Osteoblast (primary cell): ENCODE measurements around the gene ADPRS. TPM values are rescaled to one million over a fixed set of nuclear protein-coding genes. Genes with fewer than 3 reads are reported as not detected.

Experiments
- DNase-seq: peaks from one replicate; pipeline ENCODE4 v3.0.0; 2011; ENCODE audit warnings: low spot score, mixed read lengths; ENCODE audit not compliant: insufficient read length; ENCODE audit errors: missing footprints
- H2AFZ ChIP-seq: 2 replicates; pipeline ENCODE4 v1.6.0; 2011; ENCODE audit warnings: mild to moderate bottlenecking, low read length
- H3K27ac ChIP-seq: 2 replicates; pipeline ENCODE4 v1.5.1; 2011; ENCODE audit warnings: mild to moderate bottlenecking, low read depth, low read length, moderate library complexity
- H3K27me3 ChIP-seq: 2 replicates; pipeline ENCODE4 v1.6.0; 2012; ENCODE audit warnings: mild to moderate bottlenecking, control low read depth, inconsistent platforms, low read length, moderate library complexity; ENCODE audit not compliant: insufficient read depth
- H3K36me3 ChIP-seq: 2 replicates; pipeline ENCODE4 v1.5.1; 2011; ENCODE audit warnings: mild to moderate bottlenecking, low read length, control low read depth, moderate library complexity; ENCODE audit not compliant: insufficient read depth
- H3K4me1 ChIP-seq: 2 replicates; pipeline ENCODE4 v1.5.1; 2011; ENCODE audit warnings: mild to moderate bottlenecking, low read length, control low read depth, moderate library complexity; ENCODE audit not compliant: insufficient read depth
- H3K4me2 ChIP-seq: 2 replicates; pipeline ENCODE4 v1.6.0; 2011; ENCODE audit warnings: mild to moderate bottlenecking, low read length; ENCODE audit not compliant: insufficient read depth
- H3K4me3 ChIP-seq: fragments of 200-600 bp; sonication (generic); 3 replicates; pipeline ENCODE4 v1.5.1; 2012; ENCODE audit warnings: mild to moderate bottlenecking, low read length, inconsistent platforms; ENCODE audit not compliant: insufficient read depth
- H3K79me2 ChIP-seq: 2 replicates; pipeline ENCODE4 v1.6.0; 2012; ENCODE audit warnings: mild to moderate bottlenecking, low read length, control low read depth, inconsistent platforms; ENCODE audit not compliant: insufficient read depth
- H3K9me3 ChIP-seq: 2 replicates; pipeline ENCODE4 v1.5.1; 2011; ENCODE audit warnings: low read depth, low read length, control low read depth
- H4K20me1 ChIP-seq: 2 replicates; pipeline ENCODE4 v1.6.0; 2012; ENCODE audit warnings: mild to moderate bottlenecking, low read length, control low read depth; ENCODE audit not compliant: insufficient read depth
- CTCF ChIP-seq: IDR thresholded peaks from 2 replicates; pipeline ENCODE4 v1.5.1; 2011; ENCODE audit warnings: mild to moderate bottlenecking, low read depth, low read length, moderate library complexity; ENCODE audit errors: extremely low read depth
- total RNA-seq: library from RNA; depleted of rRNA; stranded (reverse); fragments of >200 nt; gene quantifications from 2 replicates; pipeline ENCODE4 v1.2.3, GENCODE V29; 2012

Gene ADPRS
- total RNA-seq, 1 donor, result 24.2 TPM

DNA sequence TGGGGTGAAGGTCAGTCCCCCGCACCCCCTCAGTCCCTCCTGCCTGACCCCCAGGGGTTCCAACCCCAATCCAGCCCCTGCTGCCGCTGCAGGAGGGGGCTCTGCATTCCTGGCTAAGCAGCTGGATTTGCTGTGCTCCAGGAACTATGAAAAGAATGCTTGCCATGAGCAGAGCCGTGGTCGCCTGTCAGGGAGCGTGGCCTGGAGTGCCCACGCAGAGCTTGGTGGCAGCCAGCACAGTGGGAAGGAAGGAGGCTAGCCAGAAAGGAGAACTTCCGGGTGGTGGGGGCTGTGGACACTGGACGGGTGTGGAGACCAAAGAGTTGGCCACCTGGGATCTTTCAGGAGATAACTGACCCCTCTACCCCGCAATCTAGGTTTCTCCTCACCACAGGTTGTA lies 30.8 kb downstream of the ADPRS start:
- H3K36me3 ChIP-seq, result no peaks in the 10 kb centered on the region
- no peak overlapping the region for H3K4me3 ChIP-seq
- no peak overlapping the region for H3K27ac ChIP-seq
- TF ChIP-seq CTCF, result no peak
- peaks cover 5% of the 10 kb centered on the region for H3K27me3 ChIP-seq
- peak overlapping the region; percentile 63 for H2AFZ ChIP-seq
- H3K9me3 ChIP-seq, result no peaks in the 10 kb centered on the region
- H3K79me2 ChIP-seq, result no peaks in the 10 kb centered on the region
- no peaks in the 10 kb centered on the region for H4K20me1 ChIP-seq
- H3K4me2 ChIP-seq, result no peak overlapping the region
- H3K4me1 ChIP-seq, result peaks cover 35% of the 10 kb centered on the region
- no peak for DNase-seq

GRCh38 chr1:36122062-36123030 lies 33.7 kb downstream of the ADPRS start:
- Histone ChIP-seq H3K4me2 (no peak overlapping the region), H2AFZ (no peak overlapping the region), H3K27me3 (peaks cover 12% of the 10 kb centered on the region), H3K9me3 (no peaks in the 10 kb centered on the region), H3K27ac (no peak overlapping the region), H3K4me3 (no peak overlapping the region), H4K20me1 (no peaks in the 10 kb centered on the region), H3K4me1 (peaks cover 19% of the 10 kb centered on the region), H3K36me3 (no peaks in the 10 kb centered on the region), H3K79me2 (no peaks in the 10 kb centered on the region)
- peak; percentile 82 for DNase-seq
- no peak for TF ChIP-seq CTCF

GRCh38 chr1:36123356-36123755 lies 34.7 kb downstream of the ADPRS start:
- H3K79me2 ChIP-seq, result no peaks in the 10 kb centered on the region
- H3K27ac ChIP-seq, result no peak overlapping the region
- DNase-seq, result peak; percentile 85
- H3K4me1 ChIP-seq, result peaks cover 26% of the 10 kb centered on the region
- H4K20me1 ChIP-seq, result no peaks in the 10 kb centered on the region
- no peaks in the 10 kb centered on the region for H3K36me3 ChIP-seq
- H2AFZ ChIP-seq, result peak overlapping the region; percentile 35
- no peak overlapping the region for H3K4me3 ChIP-seq
- TF ChIP-seq CTCF, result no peak
- peaks cover 12% of the 10 kb centered on the region for H3K27me3 ChIP-seq
- H3K9me3 ChIP-seq, result no peaks in the 10 kb centered on the region
- H3K4me2 ChIP-seq, result peak overlapping the region; percentile 33

DNA sequence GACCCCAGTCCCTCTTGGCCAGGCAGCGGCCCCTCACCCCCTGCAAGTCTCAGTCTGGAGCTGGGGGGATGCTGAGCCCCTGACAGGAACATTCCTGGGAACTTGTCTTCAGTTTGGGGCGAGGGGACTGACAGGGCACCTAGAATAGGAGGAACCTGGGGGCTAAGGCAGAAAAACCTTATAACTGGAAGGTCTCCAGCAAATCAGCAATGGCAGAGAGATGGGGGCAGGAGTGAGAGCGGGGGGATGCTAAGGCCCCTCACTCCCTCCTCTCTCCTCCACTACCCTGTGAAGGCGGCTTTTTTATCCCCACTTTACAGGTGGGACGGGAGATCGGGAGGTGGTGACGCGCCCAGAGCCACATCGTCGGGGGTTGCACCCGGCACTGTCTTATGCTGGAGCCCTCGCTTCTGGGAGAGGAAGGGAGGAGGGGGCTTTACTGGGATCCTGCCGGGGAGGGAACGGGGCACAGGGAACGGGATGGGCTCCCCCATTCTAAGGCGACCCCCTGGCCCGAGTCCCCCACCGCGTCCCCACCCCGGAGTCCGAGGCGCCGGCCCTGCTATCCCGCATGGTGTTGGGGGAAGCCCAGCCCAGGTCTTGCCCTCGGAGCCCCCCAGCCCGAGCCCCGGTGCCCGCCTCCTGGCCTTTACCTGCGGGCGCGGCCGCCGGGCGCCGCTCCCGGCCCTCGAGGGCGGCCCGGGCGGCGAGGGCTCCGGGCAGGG lies 35.9 kb downstream of the ADPRS start:
- peaks cover 25% of the 10 kb centered on the region for H3K4me1 ChIP-seq
- H3K36me3 ChIP-seq, result no peaks in the 10 kb centered on the region
- H3K27ac ChIP-seq, result no peak overlapping the region
- no peak overlapping the region for H3K4me3 ChIP-seq
- H4K20me1 ChIP-seq, result no peaks in the 10 kb centered on the region
- H3K4me2 ChIP-seq, result no peak overlapping the region
- no peak overlapping the region for H2AFZ ChIP-seq
- H3K9me3 ChIP-seq, result no peaks in the 10 kb centered on the region
- H3K79me2 ChIP-seq, result no peaks in the 10 kb centered on the region
- TF ChIP-seq CTCF, result no peak
- DNase-seq, result peak; percentile 85
- peaks cover 12% of the 10 kb centered on the region for H3K27me3 ChIP-seq
